ENCODE data around the gene NECTIN4. TPM values are rescaled to one million over a fixed set of nuclear protein-coding genes. Genes with fewer than 3 reads are reported as not detected.

Gene NECTIN4
- total and polyA plus RNA-seq, 10 of the 15 experiments (the other 5 are each of a cell fraction or from before 2014, with no cell fraction given) = 2.8 to 8.7 (median 3.7) TPM

GRCh38 chr1:161132410-161133219 lies 43.3 kb upstream of the NECTIN4 start, which contains the start of gene DEDD:
TSS of gene DEDD (minus strand) at chr1:161132667. CDS start at chr1:161124462, 8,205 bp downstream.
- Histone ChIP-seq H3K9ac (ENCODE audit: control insufficient read depth, insufficient read depth, low read length) (peak within 1 kb of the TSS; percentile 94), H3K4me1 (ENCODE audit: control insufficient read depth, insufficient read depth, low read length) (peaks cover 3% of the 10 kb centered on the region), H4K20me1 (ENCODE audit: control insufficient read depth, insufficient read depth) (no peaks in the 10 kb centered on the region; the same call in 1 of the 2 replicates), H2AFZ (ENCODE audit: control insufficient read depth, low read depth, low read length) (peak within 1 kb of the TSS; percentile 92), H3K4me2 (ENCODE audit: control insufficient read depth, insufficient read depth) (peak within 1 kb of the TSS; percentile 88), H3K27me3 (replicated peaks in 1 of 2; ENCODE audit: control insufficient read depth in 2 of 2, insufficient read depth in 2 of 2, low read length in 1 of 2) (no peaks in the 10 kb centered on the region), H3K9me3 (replicated peaks; ENCODE audit: control insufficient read depth, insufficient read depth, low read length) (no peaks in the 10 kb centered on the region), H3K4me3 (peak within 1 kb of the TSS; percentile 93), H3K79me2 (ENCODE audit: control insufficient read depth, insufficient read depth, low read length) (peaks cover 47% of the 10 kb centered on the region), H3K36me3 (ENCODE audit: control insufficient read depth in 2 of 2, insufficient read depth in 2 of 2, low read length in 1 of 2) (peaks cover 0 to 14% of the 10 kb centered on the region in 2 experiments; a peak in 2 of 4 replicates), H3K27ac (ENCODE audit: control insufficient read depth, insufficient read depth) (peak within 1 kb of the TSS; percentile 79)
- POLR2A ChIA-PET = interaction anchor here (1.0 to 3.7 kb wide), 12 partner anchors 15 to 94 kb away, joined by 3 to 24 read pairs (median 4); partner anchors contain the start of genes ARHGAP30, NIT1, PFDN2 and PPOX
- under 1% methylated on average over 51 of the region's 68 CpGs for whole genome bisulfite sequencing (ENCODE audit: insufficient coverage, insufficient replicate concordance, low lambda C conversion rate, missing lambda C conversion rate)
- FAIRE-seq (peak; percentile 57), DNase-seq (ENCODE audit: low read depth, low spot score) (peak; percentile 87), ATAC-seq (peak; percentile 98)
- SMC1A ChIA-PET (ENCODE audit: uncharacterized antibody, unreplicated experiment) = interaction anchor here (0.6 to 4.3 kb wide), 20 partner anchors 13 to 157 kb away, joined by 3 to 19 read pairs (median 4); partner anchors contain the start of genes ARHGAP30, UFC1 and USF1
- CTCF ChIA-PET = interaction anchor here (0.7 to 2.8 kb wide), 14 partner anchors 15 to 143 kb away, joined by 3 to 14 read pairs (median 4); partner anchors contain the start of genes NIT1, PFDN2, PPOX and TOMM40L
- RAD21 ChIA-PET (ENCODE audit: unreplicated experiment) = interaction anchor here (1.0 to 2.7 kb wide), 11 partner anchors 14 to 135 kb away, joined by 3 to 11 read pairs (median 5); partner anchors contain the start of genes ARHGAP30, KLHDC9, NIT1 and PFDN2
- BruUV-seq (replicated peaks) = no TSS peak
- in situ Hi-C loops (cut with MboI) (no loop called here), intact Hi-C loops (cut with micrococcal nuclease; ENCODE audit: unreplicated experiment) (loop anchor here (2.0 kb wide), 1 partner anchor 62 kb away; no protein-coding TSS in a partner anchor)
- no peak for TF ChIP-seq NFIC (IDR thresholded peaks at IDR 0.05; ENCODE audit: low read depth, low read length)
- TF ChIP-seq SRF (IDR thresholded peaks at IDR 0.05; ENCODE audit: low read depth in 2 of 2, low read length in 2 of 2) = no peak
- TF ChIP-seq EED (IDR thresholded peaks at IDR 0.05; ENCODE audit: low read depth) = peak; percentile 72
- TF ChIP-seq, protein P1, sequence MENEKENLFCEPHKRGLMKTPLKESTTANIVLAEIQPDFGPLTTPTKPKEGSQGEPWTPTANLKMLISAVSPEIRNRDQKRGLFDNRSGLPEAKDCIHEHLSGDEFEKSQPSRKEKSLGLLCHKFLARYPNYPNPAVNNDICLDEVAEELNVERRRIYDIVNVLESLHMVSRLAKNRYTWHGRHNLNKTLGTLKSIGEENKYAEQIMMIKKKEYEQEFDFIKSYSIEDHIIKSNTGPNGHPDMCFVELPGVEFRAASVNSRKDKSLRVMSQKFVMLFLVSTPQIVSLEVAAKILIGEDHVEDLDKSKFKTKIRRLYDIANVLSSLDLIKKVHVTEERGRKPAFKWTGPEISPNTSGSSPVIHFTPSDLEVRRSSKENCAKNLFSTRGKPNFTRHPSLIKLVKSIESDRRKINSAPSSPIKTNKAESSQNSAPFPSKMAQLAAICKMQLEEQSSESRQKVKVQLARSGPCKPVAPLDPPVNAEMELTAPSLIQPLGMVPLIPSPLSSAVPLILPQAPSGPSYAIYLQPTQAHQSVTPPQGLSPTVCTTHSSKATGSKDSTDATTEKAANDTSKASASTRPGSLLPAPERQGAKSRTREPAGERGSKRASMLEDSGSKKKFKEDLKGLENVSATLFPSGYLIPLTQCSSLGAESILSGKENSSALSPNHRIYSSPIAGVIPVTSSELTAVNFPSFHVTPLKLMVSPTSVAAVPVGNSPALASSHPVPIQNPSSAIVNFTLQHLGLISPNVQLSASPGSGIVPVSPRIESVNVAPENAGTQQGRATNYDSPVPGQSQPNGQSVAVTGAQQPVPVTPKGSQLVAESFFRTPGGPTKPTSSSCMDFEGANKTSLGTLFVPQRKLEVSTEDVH (IDR thresholded peaks at IDR 0.05; ENCODE audit: low read depth, partially characterized antibody) = no peak
- peak; percentile 28; the same call in 1 of the 2 replicates for TF ChIP-seq JUNB (IDR thresholded peaks at IDR 0.05)
- TF ChIP-seq CEBPZ (IDR thresholded peaks at IDR 0.05; ENCODE audit: low read depth, low read length) = no peak
- no peak for TF ChIP-seq ZNF384 (IDR thresholded peaks at IDR 0.05; ENCODE audit: borderline replicate concordance, low read depth, low read length)
- peak; percentile 57; the same call in 1 of the 2 replicates for TF ChIP-seq ZNF217 (IDR thresholded peaks at IDR 0.05)
- no peak for TF ChIP-seq CEBPB (IDR thresholded peaks at IDR 0.05; ENCODE audit: borderline replicate concordance in 1 of 2, low read depth in 2 of 2, low read length in 2 of 2)
- TF ChIP-seq NFXL1 (IDR thresholded peaks at IDR 0.05; ENCODE audit: borderline replicate concordance) = no peak
- no peak; the same call in 1 of the 2 replicates for TF ChIP-seq SMAD5 (IDR thresholded peaks at IDR 0.05; ENCODE audit: low read depth)
- no peak for TF ChIP-seq MYB (IDR thresholded peaks at IDR 0.05; ENCODE audit: borderline replicate concordance, low read depth, low read length)
- TF ChIP-seq BCL11A (IDR thresholded peaks at IDR 0.05; ENCODE audit: low read depth, low read length) = no peak
- peak; percentile 5 to 74; a peak in 1 of 4 replicates for TF ChIP-seq BHLHE40 (IDR thresholded peaks at IDR 0.05; ENCODE audit: borderline replicate concordance in 1 of 2, low read depth in 2 of 2, low read length in 1 of 2)
- peak; percentile 79 for TF ChIP-seq GABPA (IDR thresholded peaks at IDR 0.05; ENCODE audit: low read depth)
- TF ChIP-seq EGR1 (IDR thresholded peaks at IDR 0.05; ENCODE audit: borderline replicate concordance in 1 of 2, low read depth in 2 of 2, low read length in 2 of 2) = peak in 1 of 2 experiments; percentile 94; a peak in 2 of 3 replicates

All from GM12878 (cell line).